Stomach (tissue), 9 donors: ENCODE results near the gene MESP2. TPM values are rescaled to one million over a fixed set of nuclear protein-coding genes. Genes with fewer than 3 reads are reported as not detected.

Source experiments
- DNase-seq, 2 donors: peaks; one replicate each; pipeline versions ENCODE4 v3.0.0 to v3.0.0-alpha.2; 2013 to 2019
- H3K27ac ChIP-seq, 5 donors: fragments of 200-600 bp in 4 of 5; sonication (generic) in 4 of 5; one replicate each; pipeline ENCODE4 v1.5.1; 2013 to 2019; ENCODE audit warnings: mild to moderate bottlenecking in 1 of 5, moderate library complexity in 1 of 5
- H3K27me3 ChIP-seq, 3 donors: fragments of 200-600 bp; sonication (generic); one replicate each; pipeline ENCODE4 v1.5.1; 2017 to 2019; ENCODE audit warnings: mixed run types in 1 of 3
- H3K36me3 ChIP-seq, 4 donors: fragments of 200-600 bp; sonication (generic); 1 replicate in 3 of 4; 2 replicates in 1 of 4; pipeline ENCODE4 v1.5.1; 2016 to 2019
- H3K4me1 ChIP-seq, 4 donors: fragments of 200-600 bp; sonication (generic); one replicate each; pipeline ENCODE4 v1.5.1; 2016 to 2019
- H3K4me3 ChIP-seq, 4 donors: fragments of 200-600 bp; sonication (generic) in 3 of 4; one replicate each; pipeline ENCODE4 v1.5.1; 2016 to 2019; ENCODE audit warnings: mild to moderate bottlenecking in 1 of 4
- H3K9me3 ChIP-seq, 4 donors: fragments of 200-600 bp; sonication (generic); one replicate each; pipeline ENCODE4 v1.5.1; 2016 to 2019
- CTCF ChIP-seq, 7 experiments: fragments of 450-650 bp in 4 of 7; fragments of 200-600 bp in 3 of 7; sonication (generic) in 3 of 7; IDR thresholded peaks; one replicate each; pipeline ENCODE4 v1.5.1; 2016 to 2019; ENCODE audit warnings: antibody characterized with exemption in 7 of 7, control low read depth in 2 of 7, mild to moderate bottlenecking in 1 of 7
- EP300 ChIP-seq: sonication (generic); formaldehyde crosslinking; IDR thresholded peaks from one replicate; pipeline ENCODE4 v1.6.1; 2017; ENCODE audit warnings: antibody characterized with exemption
- POLR2A ChIP-seq, 4 donors: fragments of 450-650 bp; IDR thresholded peaks; one replicate each; pipeline ENCODE4 v1.6.1; 2016; ENCODE audit warnings: antibody characterized with exemption in 4 of 4, control low read depth in 2 of 4, mild to moderate bottlenecking in 1 of 4, moderate library complexity in 1 of 4
- POLR2AphosphoS5 ChIP-seq, 3 donors: sonication (generic); formaldehyde crosslinking; IDR thresholded peaks; one replicate each; pipeline ENCODE4 v1.6.1; 2016; ENCODE audit warnings: antibody characterized with exemption in 3 of 3
- WGBS, 5 donors: extraction: QIAGEN DNeasy Blood & Tissue Kit in 3 of 5; methylation state at CpG; one replicate each; pipeline versions ENCODE4 v1.1.5 to v1.1.7; 2013 to 2018; 5-methylcytosine and 5-hydroxymethylcytosine counted together
- intact Hi-C: fragments of 100-400 bp; cut with DNase I; formaldehyde crosslinking; loops from one replicate; pipeline ENCODE4 v1.15.1; 2023; ENCODE audit warnings: low total_unique reads
- polyA plus RNA-seq, 3 donors: library from polyadenylated mRNA; stranded (reverse); fragments of 200-250 nt; gene quantifications; one replicate each; pipeline ENCODE4 v1.2.3, GENCODE V29; 2013
- total RNA-seq, 5 donors: library from RNA; depleted of rRNA; stranded (reverse); fragments of >200 nt; gene quantifications; one replicate each; pipeline versions ENCODE4 v1.1.0 to v1.2.3, GENCODE V29; 2014 to 2016
- donor health status: healthy with polysubstance abuse.
- donor health status: Bipolar disorder and iron deficiency.
- donor health status: healthy.

MESP2 gene
- total and polyA plus RNA-seq, 8 donors, result 0.43 to 0.56 TPM; not detected in 6

DNA sequence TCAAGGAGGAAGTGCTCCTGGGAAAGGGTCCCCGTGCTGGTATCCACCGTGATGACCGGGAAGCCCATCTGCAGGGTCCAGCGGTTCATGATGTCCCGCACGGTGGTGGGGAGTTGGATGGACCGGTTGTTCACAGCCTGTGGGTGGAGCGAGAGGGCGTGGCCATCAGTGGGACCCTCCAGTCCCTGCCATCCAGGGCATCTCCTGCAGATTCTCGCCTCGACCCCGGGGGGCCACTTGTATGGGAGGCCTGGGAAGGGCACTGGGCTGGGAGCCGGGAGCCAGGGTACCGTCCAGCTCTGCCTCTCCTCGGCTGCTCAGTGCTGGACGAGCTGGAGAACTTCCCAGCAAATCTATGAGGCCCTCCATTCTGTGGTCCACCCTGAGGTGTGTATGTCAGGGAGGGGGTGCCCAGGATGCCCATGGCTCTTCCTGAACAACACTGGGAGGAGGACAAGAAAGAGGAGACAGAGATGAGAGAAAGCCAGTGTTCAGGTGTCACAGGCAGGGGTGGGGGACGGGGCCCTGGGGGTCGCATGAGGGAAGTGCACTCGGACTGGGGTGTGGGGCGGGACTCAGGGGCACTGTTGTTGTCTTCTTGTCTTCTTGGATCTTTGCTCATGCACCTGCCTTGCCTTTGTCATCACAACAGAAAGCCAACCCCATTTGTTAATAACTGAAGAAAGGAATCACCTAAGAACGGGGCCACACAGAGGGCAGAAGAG, 25.5 kb downstream of the MESP2 start:
- DNase-seq, result no peak
- no peaks in the 10 kb centered on the region for H3K9me3 ChIP-seq
- TF ChIP-seq EP300 (no peak), POLR2A (IDR thresholded peaks at IDR 0.05) (no peak), POLR2AphosphoS5 (IDR thresholded peaks at IDR 0.05) (no peak)
- peaks cover 0 to 3% (median 1%) of the 10 kb centered on the region in 4 donors for H3K4me1 ChIP-seq
- peaks cover 0 to 56% (median 12%) of the 10 kb centered on the region in 4 donors for H3K36me3 ChIP-seq
- no peak overlapping the region for H3K27ac ChIP-seq
- intact Hi-C loops, result no loop called here
- no peak overlapping the region for H3K4me3 ChIP-seq
- WGBS, 5 donors, result 85 to 93% (median 88%) methylated on average over 7 to 21 of the region's 21 CpGs
- H3K27me3 ChIP-seq, result peaks cover 0 to 16% (median 0%) of the 10 kb centered on the region in 3 donors

DNA sequence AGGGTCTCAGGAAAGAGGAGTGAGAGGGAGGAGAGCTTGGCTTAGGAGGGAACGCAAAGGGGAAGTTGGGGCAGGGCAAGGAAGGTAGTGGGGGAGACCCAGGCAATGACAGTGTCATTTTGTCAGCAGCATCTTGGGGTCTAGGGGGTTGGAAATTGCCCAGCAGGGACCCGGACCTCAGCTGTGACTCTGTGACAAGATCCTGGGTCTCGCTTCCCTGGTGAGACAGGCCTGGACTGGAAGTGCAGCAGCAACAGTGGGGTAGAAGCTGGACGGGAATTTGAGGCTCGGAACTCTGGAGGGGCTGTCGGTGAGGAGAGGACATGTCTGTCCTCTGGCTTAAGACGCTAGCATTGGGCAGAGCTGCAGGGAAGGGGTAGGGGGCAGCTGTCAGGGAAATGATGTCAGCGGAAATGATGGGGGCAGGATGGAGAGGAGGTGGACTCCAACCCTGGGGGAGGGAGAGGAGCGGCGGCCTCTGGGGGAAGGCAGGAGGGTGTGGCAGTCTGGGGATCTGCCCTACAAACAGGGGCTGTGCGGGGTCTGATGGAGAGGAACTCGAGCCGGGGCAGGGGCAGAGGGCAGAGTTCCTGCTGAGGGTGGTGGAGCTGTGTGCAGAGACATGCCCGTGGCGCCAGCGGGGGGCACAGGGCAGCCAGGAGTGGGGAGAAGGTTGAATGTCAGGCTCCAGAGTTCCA, 26.2 kb downstream of the MESP2 start:
- Histone ChIP-seq H3K27me3 (peaks cover 0 to 16% (median 0%) of the 10 kb centered on the region in 3 donors), H3K9me3 (no peaks in the 10 kb centered on the region), H3K4me1 (peaks cover 0 to 8% (median 3%) of the 10 kb centered on the region in 4 donors), H3K27ac (no peak overlapping the region), H3K36me3 (peaks cover 0 to 49% (median 12%) of the 10 kb centered on the region in 4 donors), H3K4me3 (no peak overlapping the region)
- no peak for TF ChIP-seq CTCF (IDR thresholded peaks at IDR 0.05)
- no peak for TF ChIP-seq POLR2A (IDR thresholded peaks at IDR 0.05)
- TF ChIP-seq POLR2AphosphoS5 (IDR thresholded peaks at IDR 0.05), result no peak
- no peak for TF ChIP-seq EP300
- peak in 1 of 2 donors; percentile 50 for DNase-seq
- intact Hi-C loops, result no loop called here
- WGBS, 5 donors, result 49 to 71% (median 60%) methylated on average over 15 to 16 of the region's 16 CpGs

DNA sequence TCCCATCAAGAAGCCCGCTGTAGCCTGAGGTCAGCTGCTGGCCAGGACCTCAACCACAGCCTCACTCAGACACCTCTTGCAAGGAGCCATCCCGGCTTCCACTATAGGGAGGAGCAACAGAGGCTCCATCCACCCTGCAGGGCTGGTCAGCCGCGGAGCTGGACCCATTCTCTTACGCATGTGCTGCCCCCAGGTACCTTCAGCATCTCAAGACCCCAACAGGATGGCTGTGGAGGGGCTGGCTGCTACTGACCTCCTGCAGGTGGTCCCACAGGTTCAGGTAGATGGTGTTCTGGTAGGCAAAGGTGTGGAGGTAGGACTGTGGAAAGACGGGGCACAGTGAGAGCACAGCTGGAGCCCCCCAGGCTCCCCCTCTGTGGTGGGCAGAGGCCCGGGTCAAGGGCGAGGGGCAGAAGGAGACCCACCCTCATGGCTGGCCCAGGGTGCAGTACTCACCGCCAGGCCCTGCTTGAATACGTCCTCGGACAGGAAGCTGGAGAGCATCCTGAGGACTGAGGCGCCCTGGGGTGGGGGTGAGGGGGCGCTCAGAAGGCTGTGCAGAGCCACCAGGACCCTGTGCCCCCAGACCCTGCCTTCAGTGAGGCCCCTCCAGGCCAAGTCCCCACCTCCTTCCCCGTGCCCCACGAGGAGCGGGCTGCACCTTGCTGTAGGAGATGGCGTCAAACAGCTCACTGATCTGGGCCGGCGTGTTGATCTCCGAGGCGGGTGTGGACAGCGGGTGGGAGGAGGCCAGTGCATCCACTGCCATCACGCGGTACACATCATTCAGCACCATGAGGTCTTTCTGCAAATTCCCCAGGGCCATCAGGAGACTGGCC, 27.1 kb downstream of the MESP2 start:
- no peaks in the 10 kb centered on the region for H3K9me3 ChIP-seq
- peaks cover 0 to 8% (median 3%) of the 10 kb centered on the region in 4 donors for H3K4me1 ChIP-seq
- no peak for DNase-seq
- TF ChIP-seq POLR2A (IDR thresholded peaks at IDR 0.05) (no peak), CTCF (IDR thresholded peaks at IDR 0.05) (no peak), EP300 (no peak), POLR2AphosphoS5 (IDR thresholded peaks at IDR 0.05) (no peak)
- H3K4me3 ChIP-seq, result no peak overlapping the region
- H3K27ac ChIP-seq, result no peak overlapping the region
- H3K36me3 ChIP-seq, result peaks cover 0 to 43% (median 9%) of the 10 kb centered on the region in 4 donors
- WGBS, 5 donors, result 85 to 94% (median 86%) methylated on average over 13 to 24 of the region's 24 CpGs
- intact Hi-C loops, result no loop called here
- peaks cover 0 to 16% (median 0%) of the 10 kb centered on the region in 3 donors for H3K27me3 ChIP-seq

- intact Hi-C loops, result no loop called here
- Histone ChIP-seq H3K9me3 (no peaks in the 10 kb centered on the region), H3K4me1 (peaks cover 0 to 14% (median 6%) of the 10 kb centered on the region in 4 donors), H3K27ac (no peak overlapping the region), H3K4me3 (no peak overlapping the region), H3K27me3 (peaks cover 0 to 16% (median 0%) of the 10 kb centered on the region in 3 donors), H3K36me3 (peaks cover 0 to 34% (median 8%) of the 10 kb centered on the region in 4 donors)
- DNase-seq, result no peak
- no peak for TF ChIP-seq POLR2AphosphoS5 (IDR thresholded peaks at IDR 0.05)
- TF ChIP-seq POLR2A (IDR thresholded peaks at IDR 0.05), result no peak
- no peak for TF ChIP-seq CTCF (IDR thresholded peaks at IDR 0.05)
- TF ChIP-seq EP300, result no peak
- 81 to 93% (median 89%) methylated on average over 25 to 29 of the region's 29 CpGs for WGBS, 5 donors
Observed at GRCh38 chr15:89803941-89804800, 28.0 kb downstream of the MESP2 start.
